SK-N-SH treated with all-trans-retinoic acid at 6 μM for 48 hours (cell line): ENCODE measurements around the gene UST.

Source experiments
- ATAC-seq: fragments of 200-7000 bp; cut with Tn5 transposase; 3 replicates; pipeline ENCODE4 v1.9.1; 2020; ENCODE audit warnings: mild to moderate bottlenecking, moderate library complexity
- ARNTL ChIP-seq: fragments of 450-650 bp; formaldehyde crosslinking; IDR thresholded peaks from 2 replicates; pipeline ENCODE4 v1.5.0; 2020; ENCODE audit warnings: low read depth, mild to moderate bottlenecking, moderate library complexity, borderline replicate concordance
- BACH2 ChIP-seq: fragments of 250-450 bp; sonication (Bioruptor Pico); IDR thresholded peaks from 2 replicates; pipeline ENCODE4 v1.9.0; 2021; ENCODE audit warnings: mild to moderate bottlenecking, borderline replicate concordance
- CSDC2 ChIP-seq: fragments of 250-450 bp; sonication (Bioruptor Pico); IDR thresholded peaks from 2 replicates; pipeline ENCODE4 v1.5.0; 2020; ENCODE audit warnings: mild to moderate bottlenecking, moderate library complexity
- ESRRG ChIP-seq: fragments of 250-450 bp; sonication (Bioruptor Pico); IDR thresholded peaks from 2 replicates; pipeline ENCODE4 v1.6.1; 2021; ENCODE audit warnings: mild to moderate bottlenecking
- GLIS3 ChIP-seq: fragments of 250-450 bp; sonication (Bioruptor Pico); IDR thresholded peaks from 2 replicates; pipeline ENCODE4 v1.5.0; 2020; ENCODE audit warnings: mild to moderate bottlenecking, moderate library complexity
- ISL1 ChIP-seq: fragments of 250-450 bp; sonication (Bioruptor Pico); IDR thresholded peaks from 2 replicates; pipeline ENCODE4 v2.1.2; 2022; ENCODE audit warnings: mild to moderate bottlenecking, moderate library complexity
- OSR1 ChIP-seq: fragments of 250-450 bp; sonication (Bioruptor Pico); IDR thresholded peaks from 2 replicates; pipeline ENCODE4 v1.8.0; 2022; ENCODE audit warnings: moderate library complexity, mild to moderate bottlenecking, inconsistent platforms
- PPARA ChIP-seq: fragments of 250-450 bp; sonication (Bioruptor Pico); IDR thresholded peaks from 2 replicates; pipeline ENCODE4 v1.5.0; 2020; ENCODE audit warnings: mild to moderate bottlenecking, borderline replicate concordance
- RARB ChIP-seq: fragments of 250-450 bp; sonication (Bioruptor Pico); IDR thresholded peaks from 2 replicates; pipeline ENCODE4 v1.8.0; 2021; ENCODE audit warnings: mild to moderate bottlenecking, moderate library complexity
- TOX ChIP-seq: fragments of 250-450 bp; sonication (Bioruptor Pico); IDR thresholded peaks from 2 replicates; pipeline ENCODE4 v1.8.0; 2021; ENCODE audit warnings: mild to moderate bottlenecking, moderate library complexity, borderline replicate concordance
- TSHZ2 ChIP-seq: fragments of 250-450 bp; sonication (Bioruptor Pico); IDR thresholded peaks from 2 replicates; pipeline ENCODE4 v1.5.0; 2020; ENCODE audit warnings: mild to moderate bottlenecking, moderate library complexity
- ZC3H10 ChIP-seq: fragments of 250-450 bp; sonication (Bioruptor Pico); IDR thresholded peaks from 2 replicates; pipeline ENCODE4 v1.5.1; 2021; ENCODE audit warnings: mild to moderate bottlenecking, moderate library complexity
- ZFP3 ChIP-seq: fragments of 250-450 bp; sonication (Bioruptor Pico); IDR thresholded peaks from 2 replicates; pipeline ENCODE4 v1.5.0; 2020; ENCODE audit warnings: mild to moderate bottlenecking, moderate library complexity
- ZFP30 ChIP-seq: fragments of 450-650 bp; formaldehyde crosslinking; IDR thresholded peaks from 2 replicates; pipeline ENCODE4 v1.5.0; 2022; ENCODE audit warnings: mild to moderate bottlenecking, moderate library complexity
- ZNF8 ChIP-seq: fragments of 450-650 bp; formaldehyde crosslinking; IDR thresholded peaks from 2 replicates; pipeline ENCODE4 v1.5.0; 2020; ENCODE audit warnings: mild to moderate bottlenecking, moderate library complexity
- TF ChIP-seq, protein P1 (sequence below): fragments of 250-450 bp; sonication (Bioruptor Pico); IDR thresholded peaks from 2 replicates; pipeline ENCODE4 v1.5.1; 2020; ENCODE audit warnings: low read depth, mild to moderate bottlenecking, moderate library complexity
- TF ChIP-seq, protein P2 (sequence below): fragments of 250-450 bp; sonication (Bioruptor Pico); IDR thresholded peaks from 2 replicates; pipeline ENCODE4 v1.5.1; 2021; ENCODE audit warnings: mild to moderate bottlenecking, moderate library complexity
- TF ChIP-seq, protein P3 (sequence below): fragments of 250-450 bp; sonication (Bioruptor Pico); IDR thresholded peaks from 2 replicates; pipeline ENCODE4 v1.8.0; 2021; ENCODE audit warnings: low read depth, mild to moderate bottlenecking, moderate library complexity, borderline replicate concordance

The UST gene

DNA sequence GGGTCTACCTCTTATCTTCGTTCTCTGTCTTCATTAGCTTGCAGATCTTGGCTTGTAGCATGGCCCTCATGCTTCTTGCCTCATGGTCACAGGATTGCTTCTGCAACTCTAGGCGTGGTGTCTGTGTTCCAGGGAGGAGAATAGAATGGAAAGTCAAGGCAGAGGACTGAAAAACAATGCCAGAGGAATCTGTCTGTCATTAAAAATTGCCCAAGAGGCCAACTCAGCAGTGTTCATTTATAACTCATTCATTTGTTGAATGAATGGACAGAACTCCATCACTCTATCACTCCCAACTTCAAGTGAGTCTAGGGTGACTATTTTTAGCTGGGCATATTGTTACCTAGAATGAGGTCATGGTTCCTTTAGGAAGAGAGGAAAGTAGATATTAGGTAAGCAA lies 179.6 kb downstream of the UST start:
- ATAC-seq, result no peak
- TF ChIP-seq ARNTL (CRISPR knock-in tag) (no peak), PPARA (CRISPR knock-in tag) (no peak), ISL1 (CRISPR knock-in tag) (no peak), ZFP30 (CRISPR knock-in tag) (no peak), RARB (CRISPR knock-in tag) (no peak), CSDC2 (CRISPR knock-in tag) (no peak)
- TF ChIP-seq, protein P1, sequence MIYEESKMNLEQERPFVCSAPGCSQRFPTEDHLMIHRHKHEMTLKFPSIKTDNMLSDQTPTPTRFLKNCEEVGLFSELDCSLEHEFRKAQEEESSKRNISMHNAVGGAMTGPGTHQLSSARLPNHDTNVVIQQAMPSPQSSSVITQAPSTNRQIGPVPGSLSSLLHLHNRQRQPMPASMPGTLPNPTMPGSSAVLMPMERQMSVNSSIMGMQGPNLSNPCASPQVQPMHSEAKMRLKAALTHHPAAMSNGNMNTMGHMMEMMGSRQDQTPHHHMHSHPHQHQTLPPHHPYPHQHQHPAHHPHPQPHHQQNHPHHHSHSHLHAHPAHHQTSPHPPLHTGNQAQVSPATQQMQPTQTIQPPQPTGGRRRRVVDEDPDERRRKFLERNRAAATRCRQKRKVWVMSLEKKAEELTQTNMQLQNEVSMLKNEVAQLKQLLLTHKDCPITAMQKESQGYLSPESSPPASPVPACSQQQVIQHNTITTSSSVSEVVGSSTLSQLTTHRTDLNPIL (CRISPR knock-in tag), result no peak
- TF ChIP-seq, protein P2, sequence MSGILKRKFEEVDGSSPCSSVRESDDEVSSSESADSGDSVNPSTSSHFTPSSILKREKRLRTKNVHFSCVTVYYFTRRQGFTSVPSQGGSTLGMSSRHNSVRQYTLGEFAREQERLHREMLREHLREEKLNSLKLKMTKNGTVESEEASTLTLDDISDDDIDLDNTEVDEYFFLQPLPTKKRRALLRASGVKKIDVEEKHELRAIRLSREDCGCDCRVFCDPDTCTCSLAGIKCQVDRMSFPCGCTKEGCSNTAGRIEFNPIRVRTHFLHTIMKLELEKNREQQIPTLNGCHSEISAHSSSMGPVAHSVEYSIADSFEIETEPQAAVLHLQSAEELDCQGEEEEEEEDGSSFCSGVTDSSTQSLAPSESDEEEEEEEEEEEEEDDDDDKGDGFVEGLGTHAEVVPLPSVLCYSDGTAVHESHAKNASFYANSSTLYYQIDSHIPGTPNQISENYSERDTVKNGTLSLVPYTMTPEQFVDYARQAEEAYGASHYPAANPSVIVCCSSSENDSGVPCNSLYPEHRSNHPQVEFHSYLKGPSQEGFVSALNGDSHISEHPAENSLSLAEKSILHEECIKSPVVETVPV (CRISPR knock-in tag), result no peak
- TF ChIP-seq, all 23 proteins: peak for 0

DNA sequence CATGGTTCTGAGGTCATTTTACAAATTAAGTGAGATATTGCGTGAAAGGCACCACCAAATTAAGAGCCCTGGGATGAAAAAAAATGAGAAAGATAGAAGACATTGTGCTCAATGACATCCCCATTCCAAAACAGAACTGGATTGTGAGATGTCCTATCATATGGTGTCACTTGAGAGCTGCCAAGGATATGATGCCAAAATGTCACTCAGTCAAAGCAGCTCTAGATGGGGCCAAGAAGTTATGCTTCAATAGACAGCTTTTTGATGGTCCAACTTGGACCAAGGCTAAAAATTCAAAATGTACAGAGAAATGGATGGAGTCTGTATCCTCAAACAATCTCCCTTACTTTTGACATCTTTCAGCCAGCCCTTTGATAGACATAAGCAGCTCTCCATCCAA lies 180.8 kb downstream of the UST start:
- ATAC-seq, result no peak
- TF ChIP-seq ARNTL (CRISPR knock-in tag) (no peak), BACH2 (CRISPR knock-in tag) (no peak), GLIS3 (CRISPR knock-in tag) (no peak), CSDC2 (CRISPR knock-in tag) (no peak), TSHZ2 (CRISPR knock-in tag) (no peak), ZFP3 (no peak), OSR1 (CRISPR knock-in tag) (no peak), PPARA (CRISPR knock-in tag) (no peak), TOX (no peak), ZC3H10 (CRISPR knock-in tag) (no peak), ISL1 (CRISPR knock-in tag) (no peak), ESRRG (CRISPR knock-in tag) (no peak), ZNF8 (no peak), RARB (CRISPR knock-in tag) (no peak)
- TF ChIP-seq, protein P3, sequence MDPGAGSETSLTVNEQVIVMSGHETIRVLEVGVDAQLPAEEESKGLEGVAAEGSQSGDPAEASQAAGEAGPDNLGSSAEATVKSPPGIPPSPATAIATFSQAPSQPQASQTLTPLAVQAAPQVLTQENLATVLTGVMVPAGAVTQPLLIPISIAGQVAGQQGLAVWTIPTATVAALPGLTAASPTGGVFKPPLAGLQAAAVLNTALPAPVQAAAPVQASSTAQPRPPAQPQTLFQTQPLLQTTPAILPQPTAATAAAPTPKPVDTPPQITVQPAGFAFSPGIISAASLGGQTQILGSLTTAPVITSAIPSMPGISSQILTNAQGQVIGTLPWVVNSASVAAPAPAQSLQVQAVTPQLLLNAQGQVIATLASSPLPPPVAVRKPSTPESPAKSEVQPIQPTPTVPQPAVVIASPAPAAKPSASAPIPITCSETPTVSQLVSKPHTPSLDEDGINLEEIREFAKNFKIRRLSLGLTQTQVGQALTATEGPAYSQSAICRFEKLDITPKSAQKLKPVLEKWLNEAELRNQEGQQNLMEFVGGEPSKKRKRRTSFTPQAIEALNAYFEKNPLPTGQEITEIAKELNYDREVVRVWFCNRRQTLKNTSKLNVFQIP, result no peak
- TF ChIP-seq, protein P1 (CRISPR knock-in tag), result no peak
- TF ChIP-seq, protein P2 (CRISPR knock-in tag), result no peak

DNA sequence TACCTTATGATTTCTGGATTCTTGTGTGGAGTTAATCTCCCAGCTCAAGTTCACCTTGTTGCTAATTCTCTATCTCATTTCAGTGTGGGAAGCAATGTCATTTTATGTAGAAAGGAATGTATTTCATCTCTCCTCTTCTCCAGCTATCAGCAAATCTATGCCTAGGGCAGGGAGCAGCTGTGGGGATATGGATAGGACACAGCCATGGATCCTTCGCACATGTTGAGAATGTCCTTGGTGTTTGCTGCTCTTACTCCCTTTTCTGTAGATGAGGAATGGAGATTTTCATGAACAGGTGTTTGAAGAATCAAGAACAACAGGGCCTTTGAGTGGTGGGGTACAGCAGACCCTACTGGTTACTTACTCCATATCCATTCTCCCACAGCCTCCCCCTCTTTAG lies 182.0 kb downstream of the UST start:
- TF ChIP-seq, protein P1 (CRISPR knock-in tag), result no peak
- TF ChIP-seq, protein P3, result no peak
- ATAC-seq, result no peak
